ENCODE data around the gene IL15RA.
"Not testable (repeated sequence)": the region's sequence is repeated elsewhere in the genome, so short reads cannot be mapped to it uniquely, and the experiment has no call there.

Gene IL15RA

DNA sequence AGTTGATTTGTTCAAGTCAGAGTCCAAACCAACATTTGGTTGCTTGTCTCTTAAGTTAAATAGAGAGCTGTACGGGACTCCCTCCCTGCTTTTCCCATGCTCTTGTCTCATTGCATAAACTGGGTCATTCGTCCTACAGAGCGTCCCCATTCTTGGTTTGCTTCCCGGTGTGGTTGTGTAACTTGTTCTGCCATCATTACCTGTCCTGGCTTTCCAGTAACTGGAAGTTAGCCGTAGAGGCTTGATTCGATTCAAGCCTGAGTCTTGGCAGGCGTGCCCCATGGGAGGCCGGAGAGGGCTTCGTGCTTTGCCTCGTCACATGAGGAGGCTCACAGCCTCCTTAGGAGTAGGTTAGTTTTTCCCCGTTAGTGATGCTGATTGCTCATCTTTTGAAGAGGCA, 47.1 kb downstream of the IL15RA start:
- DNase-seq (ENCODE audit: low read depth in 2 of 3, low spot score in 2 of 3): no peak

GRCh38 chr10:5929442-5929841, 47.9 kb downstream of the IL15RA start:
- no peak for DNase-seq (ENCODE audit: low read depth in 2 of 3, low spot score in 2 of 3)

GRCh38 chr10:5927306-5927705, 50.0 kb downstream of the IL15RA start:
- no peak for DNase-seq (ENCODE audit: low read depth in 2 of 3, low spot score in 2 of 3)

DNA sequence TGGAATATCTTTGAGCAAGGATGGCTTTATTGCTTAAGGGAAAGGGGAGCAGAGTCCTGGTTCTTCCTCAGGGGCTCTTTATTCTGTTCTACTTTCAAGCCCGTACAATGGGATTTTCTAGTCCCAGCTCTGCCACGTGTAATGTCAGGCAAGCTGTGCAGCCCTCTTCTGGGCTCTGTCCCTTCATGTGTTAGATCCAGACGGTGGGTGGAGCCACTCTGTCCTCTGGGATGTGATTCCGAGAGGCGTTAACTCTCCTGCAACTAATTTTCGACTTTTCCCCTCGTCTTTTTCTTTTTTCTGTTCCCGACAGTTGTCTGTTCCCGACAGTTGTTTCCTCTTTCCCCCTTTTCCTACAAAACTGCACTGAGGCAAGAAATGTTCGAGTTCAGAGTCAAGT, 52.5 kb downstream of the IL15RA start:
- DNase-seq (ENCODE audit: low read depth in 2 of 3, low spot score in 2 of 3): no peak

- no peak for DNase-seq (ENCODE audit: low read depth in 2 of 3, low spot score in 2 of 3)
These were observed 55.6 kb downstream of the IL15RA start for GRCh38 chr10:5921746-5922145.

DNA sequence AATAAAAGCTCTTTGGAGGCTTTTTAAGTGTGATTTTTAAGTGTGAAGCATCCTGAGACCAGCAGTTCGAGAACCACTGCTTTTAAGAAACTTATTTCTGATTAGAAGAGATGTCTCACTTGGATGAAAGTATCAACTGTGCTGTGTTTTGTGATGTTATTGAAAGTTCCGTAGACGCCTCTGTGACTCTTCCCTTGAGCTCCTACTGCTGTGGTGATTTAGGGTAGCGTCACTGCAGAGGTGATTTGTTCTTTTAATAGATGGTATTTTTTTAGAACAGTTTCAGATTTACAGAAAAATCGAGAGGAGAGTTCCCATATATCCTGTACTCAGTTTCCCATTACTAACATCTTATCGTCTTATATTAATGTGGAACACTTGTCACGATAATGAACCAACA, 57.8 kb downstream of the IL15RA start:
- no peak for DNase-seq (ENCODE audit: low read depth in 2 of 3, low spot score in 2 of 3)

DNA sequence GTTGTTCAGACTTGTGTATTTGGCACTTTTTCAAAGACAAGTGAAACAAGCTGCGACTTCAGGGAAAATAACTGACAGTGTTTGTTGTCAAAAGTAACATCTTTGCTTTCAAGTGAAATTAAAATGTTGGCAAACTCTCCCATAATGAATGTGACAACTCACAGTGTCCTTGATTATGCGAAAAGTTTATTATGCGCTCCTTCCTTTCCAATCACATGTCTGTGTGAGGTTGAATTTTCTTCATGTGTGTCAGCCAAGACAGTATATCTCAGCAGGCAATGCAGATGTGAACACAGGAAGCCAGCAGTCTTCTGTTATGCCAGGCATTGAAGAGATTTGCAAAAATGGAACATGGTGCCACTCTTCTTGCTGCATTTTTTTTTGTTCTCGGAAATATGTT, 58.6 kb downstream of the IL15RA start:
- DNase-seq (ENCODE audit: low read depth in 2 of 3, low spot score in 2 of 3): no peak

- no peak for DNase-seq (ENCODE audit: low read depth in 2 of 3, low spot score in 2 of 3)
These were observed 60.0 kb downstream of the IL15RA start for GRCh38 chr10:5917305-5917704.

GRCh38 chr10:5915451-5915850, 61.9 kb downstream of the IL15RA start:
- DNase-seq (ENCODE audit: low read depth in 2 of 3, low spot score in 2 of 3): no peak

GRCh38 chr10:5913736-5914135, 63.6 kb downstream of the IL15RA start:
- no peak for DNase-seq (ENCODE audit: low read depth in 2 of 3, low spot score in 2 of 3)

DNA sequence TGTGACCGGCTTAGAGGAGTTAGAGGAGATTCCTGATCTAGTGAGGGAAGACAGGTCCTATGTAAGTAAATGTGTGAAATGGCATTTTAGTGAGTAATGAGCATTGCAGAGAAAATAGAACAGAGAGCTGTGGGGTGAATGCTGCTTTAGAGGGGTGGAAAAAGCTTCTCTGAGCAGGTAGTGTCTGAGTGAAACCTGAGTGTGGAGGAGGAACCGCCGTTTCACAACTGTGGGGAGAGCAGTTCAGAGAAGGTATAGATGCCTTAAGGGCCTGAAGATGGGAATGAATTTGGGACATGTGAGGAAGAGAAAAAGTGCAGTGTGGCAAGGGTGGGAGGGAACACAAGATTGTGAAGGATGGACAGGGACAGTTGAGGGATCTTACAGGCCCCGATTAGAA, 65.7 kb downstream of the IL15RA start:
- no peak for DNase-seq (ENCODE audit: low read depth in 2 of 3, low spot score in 2 of 3)

GRCh38 chr10:5910323-5911100, 66.8 kb downstream of the IL15RA start:
- no peak for DNase-seq (ENCODE audit: low read depth in 2 of 3, low spot score in 2 of 3)

DNA sequence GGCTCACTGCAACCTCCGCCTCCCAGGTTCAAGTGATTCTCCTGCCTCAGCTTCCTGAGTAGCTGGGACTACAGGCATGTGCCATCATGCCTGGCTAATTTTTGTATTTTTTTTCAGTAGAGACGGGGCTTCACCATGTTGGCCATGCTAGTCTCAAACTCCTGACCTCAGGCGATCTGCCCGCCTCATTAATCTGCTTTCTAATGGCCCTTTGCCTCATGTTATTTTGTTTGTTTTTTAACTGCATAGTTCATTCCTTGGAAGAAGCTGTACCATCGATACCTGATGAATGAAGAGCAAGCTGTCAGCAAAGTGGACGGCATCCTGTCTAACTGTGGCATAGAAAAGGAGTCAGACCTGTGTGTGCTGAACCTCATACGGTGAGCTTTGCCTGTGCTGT, 68.7 kb downstream of the IL15RA start:
- not testable (repeated sequence) for DNase-seq (ENCODE audit: low read depth in 2 of 3, low spot score in 2 of 3)

GRCh38 chr10:5906651-5907050, 70.7 kb downstream of the IL15RA start:
- DNase-seq (ENCODE audit: low read depth in 2 of 3, low spot score in 2 of 3): no peak

GRCh38 chr10:5905854-5906507, 71.4 kb downstream of the IL15RA start:
- DNase-seq (ENCODE audit: low read depth in 2 of 3, low spot score in 2 of 3): no peak

- DNase-seq (ENCODE audit: low read depth in 2 of 3, low spot score in 2 of 3): no peak
These were observed 73.1 kb downstream of the IL15RA start for GRCh38 chr10:5904227-5904626.

DNA sequence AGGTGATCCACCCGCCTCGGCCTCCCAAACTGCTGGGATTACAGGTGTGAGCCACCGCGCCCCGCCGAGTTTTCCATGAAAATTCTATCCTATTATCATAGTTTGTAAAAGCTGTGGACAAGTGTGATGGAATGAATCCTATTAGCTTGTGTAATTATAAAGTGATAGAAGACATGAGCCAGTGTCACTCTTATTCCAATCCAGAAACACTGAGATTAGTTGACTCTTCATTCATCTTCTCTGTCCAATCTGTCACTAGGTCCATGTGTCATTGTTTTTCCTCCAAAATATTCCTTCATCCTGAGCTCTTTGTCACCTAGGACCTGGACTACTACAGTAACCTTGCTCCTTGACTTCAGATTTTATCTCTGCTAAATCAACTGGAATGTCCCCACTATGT, 73.8 kb downstream of the IL15RA start:
- DNase-seq (ENCODE audit: low read depth in 2 of 3, low spot score in 2 of 3): no peak

DNA sequence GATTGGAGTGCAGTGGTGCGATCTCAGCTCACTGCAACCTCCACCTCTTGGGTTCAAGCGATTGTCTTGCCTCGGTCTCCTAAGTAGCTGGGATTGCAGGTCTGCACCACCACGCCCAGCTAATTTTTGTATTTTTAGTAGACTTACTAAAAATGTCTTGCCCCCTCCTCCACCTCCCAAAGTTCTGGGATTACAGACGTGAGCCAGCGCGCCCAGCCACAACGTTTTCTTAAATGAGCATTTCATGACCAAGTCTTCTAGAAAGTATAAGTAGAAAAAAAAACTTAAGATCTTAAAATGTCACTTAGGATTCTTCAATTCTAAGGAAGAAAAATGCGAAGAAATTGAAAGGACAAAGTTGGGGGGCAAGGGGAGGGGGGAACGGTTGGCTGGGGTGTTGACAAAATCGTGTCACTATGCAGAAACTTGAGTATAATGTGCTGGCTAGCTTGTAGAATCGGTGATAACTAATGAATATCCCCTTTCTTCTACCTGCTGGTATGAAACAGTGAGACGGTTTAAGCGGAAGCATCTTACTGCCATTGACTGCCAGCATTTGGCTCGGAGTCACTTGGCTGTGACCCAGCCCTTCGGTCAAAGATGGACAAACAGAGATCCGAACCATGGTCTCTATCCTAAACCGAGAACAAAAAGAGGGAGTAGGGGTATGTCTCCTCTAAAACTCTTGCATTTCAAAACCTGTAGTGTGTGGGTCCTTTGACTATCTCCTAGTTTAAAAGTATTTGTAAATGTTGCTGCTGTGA, 74.7 kb downstream of the IL15RA start:
- no peak for DNase-seq (ENCODE audit: low read depth in 2 of 3, low spot score in 2 of 3)

Data from activated CD8-positive, alpha-beta memory T cell treated with anti-CD3 and anti-CD28 coated beads for 48 hours (primary cell).